Ishikawa (cell line): ENCODE measurements around the gene TAS2R16.

ENCODE experiments used
- CEBPB ChIP-seq: IDR thresholded peaks from 2 replicates; pipeline ENCODE4 v1.6.1; 2012
- CREB1 ChIP-seq: IDR thresholded peaks from 2 replicates; pipeline ENCODE4 v1.6.1; 2012; ENCODE audit warnings: low read depth
- EGR1 ChIP-seq: IDR thresholded peaks from 2 replicates; pipeline ENCODE4 v1.6.1; 2012
- EP300 ChIP-seq: IDR thresholded peaks from 2 replicates; pipeline ENCODE4 v1.6.1; 2012; ENCODE audit warnings: borderline replicate concordance
- FOXM1 ChIP-seq: IDR thresholded peaks from 2 replicates; pipeline ENCODE4 v1.6.1; 2012; ENCODE audit warnings: low read depth, borderline replicate concordance
- MAX ChIP-seq: IDR thresholded peaks from 2 replicates; pipeline ENCODE4 v1.6.1; 2012
- NFIC ChIP-seq: IDR thresholded peaks from 2 replicates; pipeline ENCODE4 v1.6.1; 2012
- RAD21 ChIP-seq: IDR thresholded peaks from 2 replicates; pipeline ENCODE4 v1.6.1; 2012; ENCODE audit warnings: low read depth
- TAF1 ChIP-seq: IDR thresholded peaks from 2 replicates; pipeline ENCODE4 v1.6.1; 2012; ENCODE audit warnings: low read depth, mild to moderate bottlenecking
- TCF12 ChIP-seq: IDR thresholded peaks from 2 replicates; pipeline ENCODE4 v1.6.1; 2012; ENCODE audit warnings: low read depth
- TEAD4 ChIP-seq: IDR thresholded peaks from 2 replicates; pipeline ENCODE4 v1.6.1; 2012
- YY1 ChIP-seq: IDR thresholded peaks from 2 replicates; pipeline ENCODE4 v1.6.1; 2012; ENCODE audit warnings: low read depth
- ZBTB7A ChIP-seq: IDR thresholded peaks from 2 replicates; pipeline ENCODE4 v1.6.1; 2012; ENCODE audit warnings: low read depth
- TF ChIP-seq, protein P1 (sequence below): IDR thresholded peaks from 2 replicates; pipeline ENCODE4 v1.6.1; 2012; ENCODE audit warnings: low read depth, mild to moderate bottlenecking
- TF ChIP-seq, protein P2 (sequence below): IDR thresholded peaks from 2 replicates; pipeline ENCODE4 v1.6.1; 2012

TAS2R16 gene

DNA sequence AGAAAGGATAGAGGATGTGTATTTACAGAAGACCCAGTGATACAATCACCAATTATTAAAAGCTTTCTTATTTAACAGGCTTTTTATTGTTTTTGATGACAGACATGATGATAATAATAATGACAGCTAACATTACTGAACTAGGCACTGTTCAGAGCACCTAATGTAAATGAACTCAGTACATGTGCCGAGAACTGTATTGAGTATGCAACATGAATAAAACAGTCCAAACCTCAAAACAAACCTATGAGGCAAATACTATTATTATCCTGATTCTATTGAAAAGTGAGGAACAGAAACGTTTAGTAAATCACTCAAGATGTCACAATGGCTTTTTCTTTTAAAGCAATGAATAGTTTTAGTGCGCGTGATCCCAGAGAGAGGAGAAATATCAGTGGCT lies 27.1 kb downstream of the TAS2R16 start:
- TF ChIP-seq NFIC = no peak
- TF ChIP-seq YY1 = no peak
- TF ChIP-seq, protein P1, sequence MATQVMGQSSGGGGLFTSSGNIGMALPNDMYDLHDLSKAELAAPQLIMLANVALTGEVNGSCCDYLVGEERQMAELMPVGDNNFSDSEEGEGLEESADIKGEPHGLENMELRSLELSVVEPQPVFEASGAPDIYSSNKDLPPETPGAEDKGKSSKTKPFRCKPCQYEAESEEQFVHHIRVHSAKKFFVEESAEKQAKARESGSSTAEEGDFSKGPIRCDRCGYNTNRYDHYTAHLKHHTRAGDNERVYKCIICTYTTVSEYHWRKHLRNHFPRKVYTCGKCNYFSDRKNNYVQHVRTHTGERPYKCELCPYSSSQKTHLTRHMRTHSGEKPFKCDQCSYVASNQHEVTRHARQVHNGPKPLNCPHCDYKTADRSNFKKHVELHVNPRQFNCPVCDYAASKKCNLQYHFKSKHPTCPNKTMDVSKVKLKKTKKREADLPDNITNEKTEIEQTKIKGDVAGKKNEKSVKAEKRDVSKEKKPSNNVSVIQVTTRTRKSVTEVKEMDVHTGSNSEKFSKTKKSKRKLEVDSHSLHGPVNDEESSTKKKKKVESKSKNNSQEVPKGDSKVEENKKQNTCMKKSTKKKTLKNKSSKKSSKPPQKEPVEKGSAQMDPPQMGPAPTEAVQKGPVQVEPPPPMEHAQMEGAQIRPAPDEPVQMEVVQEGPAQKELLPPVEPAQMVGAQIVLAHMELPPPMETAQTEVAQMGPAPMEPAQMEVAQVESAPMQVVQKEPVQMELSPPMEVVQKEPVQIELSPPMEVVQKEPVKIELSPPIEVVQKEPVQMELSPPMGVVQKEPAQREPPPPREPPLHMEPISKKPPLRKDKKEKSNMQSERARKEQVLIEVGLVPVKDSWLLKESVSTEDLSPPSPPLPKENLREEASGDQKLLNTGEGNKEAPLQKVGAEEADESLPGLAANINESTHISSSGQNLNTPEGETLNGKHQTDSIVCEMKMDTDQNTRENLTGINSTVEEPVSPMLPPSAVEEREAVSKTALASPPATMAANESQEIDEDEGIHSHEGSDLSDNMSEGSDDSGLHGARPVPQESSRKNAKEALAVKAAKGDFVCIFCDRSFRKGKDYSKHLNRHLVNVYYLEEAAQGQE = no peak
- TF ChIP-seq TAF1 = no peak

- TF ChIP-seq RAD21 = no peak
- TF ChIP-seq MAX = no peak
- no peak for TF ChIP-seq EP300
- TF ChIP-seq EGR1 = no peak
- TF ChIP-seq, protein P1 = no peak
- TF ChIP-seq YY1 = no peak
- no peak for TF ChIP-seq TAF1
- TF ChIP-seq TEAD4 = no peak
- TF ChIP-seq TCF12 = no peak
- no peak for TF ChIP-seq CREB1
- TF ChIP-seq CEBPB = no peak
- no peak for TF ChIP-seq NFIC
- no peak for TF ChIP-seq ZBTB7A
- TF ChIP-seq, protein P2, sequence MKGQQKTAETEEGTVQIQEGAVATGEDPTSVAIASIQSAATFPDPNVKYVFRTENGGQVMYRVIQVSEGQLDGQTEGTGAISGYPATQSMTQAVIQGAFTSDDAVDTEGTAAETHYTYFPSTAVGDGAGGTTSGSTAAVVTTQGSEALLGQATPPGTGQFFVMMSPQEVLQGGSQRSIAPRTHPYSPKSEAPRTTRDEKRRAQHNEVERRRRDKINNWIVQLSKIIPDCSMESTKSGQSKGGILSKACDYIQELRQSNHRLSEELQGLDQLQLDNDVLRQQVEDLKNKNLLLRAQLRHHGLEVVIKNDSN = no peak
- no peak for TF ChIP-seq FOXM1
These were observed 30.2 kb downstream of the TAS2R16 start for GRCh38 chr7:122965306-122965705.

GRCh38 chr7:122951006-122951405 lies 44.5 kb downstream of the TAS2R16 start:
- TF ChIP-seq TEAD4 (no peak), MAX (no peak), NFIC (no peak), CREB1 (no peak), YY1 (no peak), FOXM1 (no peak), EGR1 (no peak), RAD21 (no peak), TAF1 (no peak), EP300 (no peak), TCF12 (no peak), ZBTB7A (no peak), CEBPB (no peak)
- TF ChIP-seq, protein P1 = no peak
- TF ChIP-seq, protein P2 = no peak

- no peak for TF ChIP-seq EP300
- TF ChIP-seq, protein P1 = no peak
- no peak for TF ChIP-seq ZBTB7A
- no peak for TF ChIP-seq CREB1
- TF ChIP-seq TEAD4 = no peak
- TF ChIP-seq YY1 = no peak
- no peak for TF ChIP-seq TCF12
- TF ChIP-seq EGR1 = no peak
- no peak for TF ChIP-seq NFIC
- no peak for TF ChIP-seq MAX
- TF ChIP-seq RAD21 = no peak
- no peak for TF ChIP-seq TAF1
These were observed 46.3 kb downstream of the TAS2R16 start for GRCh38 chr7:122949186-122949585.
